Mesothelial cell of epicardium (in vitro differentiated cells): ENCODE measurements around the gene TAOK1. TPM values are rescaled to one million over a fixed set of nuclear protein-coding genes. Genes with fewer than 3 reads are reported as not detected.

ENCODE experiments used
- DNase-seq, 2 experiments: peaks; one replicate each; pipeline ENCODE4 v3.0.0; 2021; ENCODE audit warnings: low spot score in 2 of 2; ENCODE audit not compliant: unreplicated experiment in 2 of 2
- H3K27ac Mint-ChIP-seq: 2 replicates; pipeline ENCODE4 v1.8.0; 2021; ENCODE audit warnings: mixed read lengths
- H3K27me3 Mint-ChIP-seq: 2 replicates; pipeline ENCODE4 v1.8.0; 2021; ENCODE audit warnings: low read depth, mixed read lengths
- H3K36me3 Mint-ChIP-seq: 2 replicates; pipeline ENCODE4 v1.8.0; 2021; ENCODE audit warnings: mixed read lengths
- H3K4me1 Mint-ChIP-seq: 2 replicates; pipeline ENCODE4 v1.8.0; 2021; ENCODE audit warnings: mixed read lengths
- H3K4me3 Mint-ChIP-seq: 2 replicates; pipeline ENCODE4 v1.8.0; 2021; ENCODE audit warnings: mild to moderate bottlenecking, moderate library complexity, mixed read lengths
- H3K9me3 Mint-ChIP-seq: 2 replicates; pipeline ENCODE4 v1.8.0; 2021; ENCODE audit warnings: mixed read lengths
- CTCF ChIP-seq: fragments of 200-600 bp; sonication (generic); IDR thresholded peaks from one replicate; pipeline ENCODE4 v1.5.0; 2021; ENCODE audit warnings: antibody characterized with exemption; ENCODE audit not compliant: unreplicated experiment
- total RNA-seq: library from RNA; stranded (reverse); gene quantifications from 3 replicates; pipeline ENCODE4 v1.2.1, GENCODE V29; 2021

The TAOK1 gene
- total RNA-seq, 1 donor from 2014 or later: 86.7 TPM

GRCh38 chr17:29562615-29563014, 172.5 kb downstream of the TAOK1 start:
- Mint-ChIP-seq H3K27ac (no peak overlapping the region), H3K36me3 (peaks cover 2% of the 10 kb centered on the region), H3K9me3 (no peaks in the 10 kb centered on the region), H3K27me3 (peaks cover 45% of the 10 kb centered on the region), H3K4me3 (no peak overlapping the region), H3K4me1 (peaks cover 7% of the 10 kb centered on the region)
- no peak for TF ChIP-seq CTCF
- DNase-seq: no peak

- Mint-ChIP-seq H3K27ac (no peak overlapping the region), H3K27me3 (peaks cover 47% of the 10 kb centered on the region), H3K4me3 (no peak overlapping the region), H3K9me3 (no peaks in the 10 kb centered on the region), H3K4me1 (peaks cover 11% of the 10 kb centered on the region), H3K36me3 (peaks cover 2% of the 10 kb centered on the region)
- no peak for TF ChIP-seq CTCF
- no peak for DNase-seq
These were observed 173.7 kb downstream of the TAOK1 start for GRCh38 chr17:29563816-29564215.

GRCh38 chr17:29565643-29566472, 175.7 kb downstream of the TAOK1 start:
- H3K4me3 Mint-ChIP-seq: peak overlapping the region; percentile 69
- no peak overlapping the region for H3K27ac Mint-ChIP-seq
- no peaks in the 10 kb centered on the region for H3K9me3 Mint-ChIP-seq
- H3K36me3 Mint-ChIP-seq: peaks cover 1% of the 10 kb centered on the region
- H3K27me3 Mint-ChIP-seq: peaks cover 39% of the 10 kb centered on the region
- DNase-seq: peak in 1 of 2 experiments; percentile 49
- peaks cover 23% of the 10 kb centered on the region for H3K4me1 Mint-ChIP-seq
- TF ChIP-seq CTCF: no peak

GRCh38 chr17:29566473-29567303, 176.5 kb downstream of the TAOK1 start, which contains the start of gene ABHD15:
ABHD15 (minus strand) TSS chr17:29567037; CDS start chr17:29566966, 71 bp downstream.
- H3K4me3 Mint-ChIP-seq: peak within 1 kb of the TSS; percentile 91
- peaks cover 39% of the 10 kb centered on the region for H3K27me3 Mint-ChIP-seq
- no peak for TF ChIP-seq CTCF
- peaks cover 1% of the 10 kb centered on the region for H3K36me3 Mint-ChIP-seq
- peak within 1 kb of the TSS; percentile 34 for H3K27ac Mint-ChIP-seq
- H3K4me1 Mint-ChIP-seq: peaks cover 24% of the 10 kb centered on the region
- no peaks in the 10 kb centered on the region for H3K9me3 Mint-ChIP-seq
- peak; percentile 20 to 73 for DNase-seq

- peaks cover 24% of the 10 kb centered on the region for H3K4me1 Mint-ChIP-seq
These were observed 177.1 kb downstream of the TAOK1 start for GRCh38 chr17:29567304-29567553.

More at GRCh38 chr17:29567304-29567553, 177.1 kb downstream of the TAOK1 start:
- no peak overlapping the region for H3K27ac Mint-ChIP-seq
- H3K4me3 Mint-ChIP-seq: peak overlapping the region; percentile 91
- H3K36me3 Mint-ChIP-seq: peaks cover 1% of the 10 kb centered on the region
- no peaks in the 10 kb centered on the region for H3K9me3 Mint-ChIP-seq
- DNase-seq: peak; percentile 19 to 52
- peaks cover 34% of the 10 kb centered on the region for H3K27me3 Mint-ChIP-seq
- no peak for TF ChIP-seq CTCF
